ENCODE data around the gene CACNA1I. TPM values are rescaled to one million over a fixed set of nuclear protein-coding genes. Genes with fewer than 3 reads are reported as not detected.

Gene CACNA1I
- polyA plus RNA-seq, 3 donors, result 0.09 to 0.10 (median 0.09) TPM

- no peak for DNase-seq (ENCODE audit: extremely low read depth in 1 of 11, low read depth in 9 of 11, low spot score in 4 of 11)
Measured at GRCh38 chr22:39699631-39700360, 129.2 kb downstream of the CACNA1I start.

DNA sequence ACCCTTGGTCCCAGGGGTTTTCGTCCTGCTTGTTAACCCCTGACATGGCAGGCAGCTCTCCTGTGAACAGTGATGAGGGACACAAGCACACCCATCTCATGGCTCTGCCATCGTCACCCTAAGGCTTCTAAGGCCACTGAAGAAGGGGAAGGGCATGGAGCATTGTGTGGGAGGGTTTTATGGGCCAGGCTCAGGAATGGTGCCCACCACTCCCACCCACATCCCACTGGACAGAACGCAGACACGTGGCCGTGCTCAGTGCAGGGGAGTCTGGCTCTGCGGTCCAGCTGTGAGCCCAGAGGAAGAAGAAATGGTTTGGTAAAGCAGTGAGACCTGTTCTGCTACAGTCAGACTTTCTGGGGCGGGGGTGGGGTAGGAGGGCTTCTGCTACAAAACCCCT is 130.0 kb downstream of the CACNA1I start:
- DNase-seq (ENCODE audit: extremely low read depth in 1 of 11, low read depth in 9 of 11, low spot score in 4 of 11), result no peak

- DNase-seq (ENCODE audit: extremely low read depth in 1 of 11, low read depth in 9 of 11, low spot score in 4 of 11), result no peak
Measured at GRCh38 chr22:39703091-39703490, 132.5 kb downstream of the CACNA1I start.

DNA sequence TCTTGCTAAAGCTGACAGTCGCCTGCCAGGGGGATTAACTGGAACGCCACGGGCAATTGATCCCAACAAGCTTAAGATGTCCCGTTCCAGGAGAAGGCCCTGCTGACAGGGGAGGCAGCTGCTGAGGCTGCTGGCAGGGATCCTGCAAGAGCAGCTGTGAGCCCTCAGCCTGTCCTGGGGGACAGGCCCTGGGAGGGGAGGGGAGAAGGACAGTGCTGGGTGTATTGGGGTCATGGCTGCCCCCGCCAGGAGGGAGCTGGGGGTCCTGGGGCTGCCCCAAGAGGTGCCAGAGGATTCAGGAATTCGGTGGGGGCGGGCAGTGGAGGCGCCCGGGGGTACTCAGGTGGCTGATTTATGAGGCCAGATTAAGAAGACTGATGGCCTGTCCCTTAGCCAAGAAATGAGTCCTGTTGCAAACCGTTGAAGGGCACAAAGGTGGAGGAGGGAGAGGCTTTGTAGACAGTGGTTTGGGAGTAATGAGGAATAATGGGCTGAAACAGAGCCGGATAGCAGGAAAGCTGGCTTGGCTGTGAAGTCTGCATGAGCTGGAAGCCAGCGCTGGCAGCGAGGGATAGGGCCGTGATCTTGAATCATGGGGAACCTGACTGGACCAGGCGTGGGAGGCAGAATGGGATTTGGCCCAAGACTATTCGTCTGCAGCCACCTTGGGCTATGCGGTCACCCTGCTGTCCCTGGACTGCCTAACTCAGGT is 133.5 kb downstream of the CACNA1I start:
- peak; percentile 53 to 89 (median 74) for DNase-seq (ENCODE audit: extremely low read depth in 1 of 11, low read depth in 9 of 11, low spot score in 4 of 11)

- DNase-seq (ENCODE audit: extremely low read depth in 1 of 11, low read depth in 9 of 11, low spot score in 4 of 11), result no peak
Measured at GRCh38 chr22:39705386-39705785, 134.8 kb downstream of the CACNA1I start.

- no peak for DNase-seq (ENCODE audit: extremely low read depth in 1 of 11, low read depth in 9 of 11, low spot score in 4 of 11)
Measured at GRCh38 chr22:39706376-39707140, 136.0 kb downstream of the CACNA1I start.

- DNase-seq (ENCODE audit: extremely low read depth in 1 of 11, low read depth in 9 of 11, low spot score in 4 of 11), result no peak
Measured at GRCh38 chr22:39707351-39707750, 136.8 kb downstream of the CACNA1I start.

GRCh38 chr22:39707816-39708215 is 137.3 kb downstream of the CACNA1I start:
- no peak for DNase-seq (ENCODE audit: extremely low read depth in 1 of 11, low read depth in 9 of 11, low spot score in 4 of 11)

GRCh38 chr22:39710380-39711150 is 140.0 kb downstream of the CACNA1I start:
- DNase-seq (ENCODE audit: extremely low read depth in 1 of 11, low read depth in 9 of 11, low spot score in 4 of 11), result no peak

DNA sequence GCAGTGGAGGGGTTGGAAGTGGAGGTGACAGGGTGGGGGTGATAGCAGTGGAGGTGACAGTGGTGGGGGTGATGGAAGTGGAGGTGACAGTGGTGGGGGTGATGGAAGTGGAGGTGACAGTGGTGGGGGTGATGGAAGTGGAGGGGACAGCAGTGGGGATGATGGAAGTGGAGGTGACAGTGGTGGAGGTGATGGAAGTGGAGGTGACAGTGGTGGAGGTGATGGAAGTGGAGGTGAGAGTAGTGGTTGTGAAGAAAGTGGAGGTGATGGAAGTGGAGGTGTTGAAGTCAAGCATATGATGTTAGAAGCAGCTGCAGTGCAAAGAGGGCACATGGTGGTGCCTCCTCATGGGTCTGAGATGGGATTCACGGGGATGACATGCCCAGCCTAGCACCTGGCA is 141.5 kb downstream of the CACNA1I start:
- no peak for DNase-seq (ENCODE audit: extremely low read depth in 1 of 11, low read depth in 9 of 11, low spot score in 4 of 11)

DNA sequence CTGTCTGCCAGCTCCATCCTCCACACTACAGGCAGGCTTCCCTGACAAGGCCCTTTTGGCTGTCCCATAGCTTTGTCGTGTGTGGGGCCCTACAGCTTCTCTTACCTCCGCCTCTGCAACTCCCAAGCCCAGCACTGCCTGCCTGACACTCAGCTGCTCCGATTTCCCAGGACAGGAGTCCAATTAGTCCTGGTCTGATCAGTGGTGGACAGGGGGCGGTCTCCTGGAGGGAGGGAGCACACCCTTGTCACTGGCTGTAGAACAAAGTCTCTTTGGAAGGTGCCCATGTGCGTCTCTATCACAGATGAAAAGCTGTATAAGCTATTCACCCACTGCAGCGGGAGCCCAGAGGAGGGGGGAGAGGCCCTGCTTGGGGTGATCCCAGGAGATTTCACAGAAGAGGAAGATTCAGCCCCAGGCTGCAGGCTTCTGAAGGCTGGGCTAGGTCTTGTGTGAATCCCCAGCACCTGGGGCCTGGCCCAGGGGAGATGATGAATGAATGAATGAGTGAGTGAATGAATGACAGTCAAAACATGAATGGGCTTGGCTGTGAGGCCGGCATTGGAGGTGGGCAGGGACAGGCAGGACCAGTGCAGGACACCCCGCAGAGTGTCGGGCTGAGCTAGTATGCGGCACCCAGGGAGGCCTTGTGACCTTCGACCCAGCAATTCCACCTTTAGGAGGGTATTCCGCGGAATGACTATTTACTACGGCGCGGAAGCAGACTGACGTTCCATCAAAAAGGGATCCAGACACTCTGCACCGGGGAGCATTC is 142.4 kb downstream of the CACNA1I start:
- no peak for DNase-seq (ENCODE audit: extremely low read depth in 1 of 11, low read depth in 9 of 11, low spot score in 4 of 11)

DNA sequence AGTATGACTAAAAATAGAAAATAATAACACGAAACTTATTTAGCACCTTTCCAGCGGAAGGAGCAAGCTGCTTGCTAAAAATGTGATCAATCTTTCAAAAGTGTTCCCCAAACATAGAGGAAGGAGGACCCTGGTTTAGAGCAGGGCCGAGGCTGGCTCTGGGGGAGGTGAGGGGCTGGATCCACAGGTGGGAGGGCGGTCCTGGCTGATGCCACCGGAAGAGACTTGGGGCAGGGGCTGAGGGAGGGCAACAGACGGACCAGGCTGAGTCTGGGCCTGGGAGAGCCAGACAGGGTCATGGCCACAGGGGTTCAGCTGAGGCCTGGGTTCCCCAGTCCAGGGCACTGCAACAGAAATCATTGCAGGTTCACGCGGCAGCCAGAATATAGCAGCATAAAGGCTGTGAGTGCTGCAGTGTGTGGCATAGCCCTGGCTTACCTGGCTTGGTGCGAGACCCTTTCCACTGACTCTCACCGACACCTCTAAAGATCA is 143.3 kb downstream of the CACNA1I start:
- DNase-seq (ENCODE audit: extremely low read depth in 1 of 11, low read depth in 9 of 11, low spot score in 4 of 11), result no peak

- no peak for DNase-seq (ENCODE audit: extremely low read depth in 1 of 11, low read depth in 9 of 11, low spot score in 4 of 11)
Measured at GRCh38 chr22:39714321-39714720, 143.8 kb downstream of the CACNA1I start.

DNA sequence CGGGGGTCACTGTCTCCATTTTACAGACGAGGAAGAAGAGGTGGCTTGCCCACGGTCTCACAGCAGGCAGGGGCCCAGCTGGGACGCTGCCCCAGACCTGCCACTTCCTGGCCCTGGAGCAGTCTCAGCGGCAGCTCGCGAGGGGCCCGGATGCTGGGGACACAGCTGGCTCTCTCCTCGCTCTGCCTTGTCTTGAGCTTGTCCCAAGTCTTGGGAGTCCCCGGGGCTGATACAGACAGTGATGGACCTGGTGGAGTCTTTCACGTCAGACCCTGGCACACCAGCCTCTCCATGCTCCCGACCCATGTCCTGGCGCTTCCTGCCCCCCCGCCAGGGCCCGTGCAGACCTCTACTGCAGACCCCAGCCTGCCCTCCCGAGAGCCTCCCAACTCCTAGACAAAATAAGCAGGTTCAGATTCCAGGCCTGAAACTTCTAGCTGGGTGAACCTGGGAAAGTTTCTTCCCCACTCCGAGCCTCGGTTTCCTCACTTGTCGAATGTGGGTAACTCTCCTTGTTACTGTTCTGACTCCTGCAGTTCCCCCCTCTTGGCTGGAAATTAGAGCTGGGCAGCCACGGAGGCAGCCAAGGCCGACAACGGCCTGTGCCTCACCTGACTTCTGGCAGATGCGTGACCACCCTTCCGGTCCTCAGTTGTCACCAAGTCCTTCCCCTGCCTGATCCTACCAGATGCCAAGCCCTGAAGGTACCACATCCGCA is 145.4 kb downstream of the CACNA1I start:
- no peak for DNase-seq (ENCODE audit: extremely low read depth in 1 of 11, low read depth in 9 of 11, low spot score in 4 of 11)

GRCh38 chr22:39716534-39716933 is 146.0 kb downstream of the CACNA1I start:
- no peak for DNase-seq (ENCODE audit: extremely low read depth in 1 of 11, low read depth in 9 of 11, low spot score in 4 of 11)

GRCh38 chr22:39717099-39717498 is 146.5 kb downstream of the CACNA1I start:
- no peak for DNase-seq (ENCODE audit: extremely low read depth in 1 of 11, low read depth in 9 of 11, low spot score in 4 of 11)

DNA sequence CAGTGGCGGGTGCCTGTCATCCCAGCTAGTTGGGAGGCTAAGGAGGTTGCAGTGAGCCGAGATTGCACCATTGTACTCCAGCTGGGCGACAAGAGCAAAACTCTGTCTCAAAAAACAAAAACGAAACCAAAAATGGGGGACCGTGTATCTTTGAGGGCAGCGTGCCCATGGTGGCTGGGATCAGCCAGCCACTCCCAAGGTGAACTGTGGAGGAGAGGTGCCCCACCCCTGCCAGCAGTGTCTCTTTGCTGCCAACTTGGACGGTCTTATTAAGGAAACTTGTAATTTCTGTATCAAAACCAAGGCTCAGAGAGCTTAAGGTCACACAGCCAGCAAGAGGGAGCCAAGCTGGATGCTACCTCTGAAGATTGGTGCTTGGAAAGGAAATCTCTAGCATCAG is 147.7 kb downstream of the CACNA1I start:
- no peak for DNase-seq (ENCODE audit: extremely low read depth in 1 of 11, low read depth in 9 of 11, low spot score in 4 of 11)

Data from renal cortex interstitium (tissue), 11 donors.